ENCODE results near the gene FCAR.
"Not testable (repeated sequence)": the region's sequence is repeated elsewhere in the genome, so short reads cannot be mapped to it uniquely, and the experiment has no call there.

- not testable (repeated sequence) for TF ChIP-seq POLR2A, POLR2AphosphoS5, SPI1, TAF1, POU2F2 (IDR thresholded peaks at IDR 0.05; ENCODE audit: low read depth, low read length)
Measured at GRCh38 chr19:54858476-54858875, 15.6 kb upstream of the FCAR start.
